Measurements from ENCODE around the gene ADAMTSL4.

GRCh38 chr1:150560011-150560438, 10.8 kb downstream of the ADAMTSL4 start:
- TF ChIP-seq POLR2A (IDR thresholded peaks at IDR 0.05) (no peak), CTCF (IDR thresholded peaks at IDR 0.05) (peak; percentile 79 to 87 (median 83))
